SU-DHL-6 (cell line): ENCODE measurements around the gene L2HGDH.

Source experiments
- H2AFZ ChIP-seq: fragments of 200-600 bp; sonication (generic); 2 replicates; pipeline ENCODE4 v1.6.1; 2014; ENCODE audit warnings: low read depth, mild to moderate bottlenecking, moderate library complexity, mixed read lengths, antibody characterized with exemption, low read length; ENCODE audit not compliant: severe bottlenecking
- H3F3A ChIP-seq: fragments of 200-600 bp; shearing (Covaris generic); 2 replicates; pipeline ENCODE4 v1.6.0; 2016; ENCODE audit warnings: antibody characterized with exemption, mild to moderate bottlenecking; ENCODE audit not compliant: insufficient read depth
- H3K27ac ChIP-seq: fragments of 200-600 bp; sonication (generic); 2 replicates; pipeline ENCODE4 v1.5.1; 2016; ENCODE audit warnings: low read depth, mild to moderate bottlenecking, low read length, moderate library complexity, mixed read lengths
- H3K27me3 ChIP-seq: fragments of 200-600 bp; sonication (generic), shearing (Covaris generic); 2 replicates; pipeline ENCODE4 v1.6.0; 2014; ENCODE audit warnings: mild to moderate bottlenecking, low read length
- H3K36me3 ChIP-seq: fragments of 200-600 bp; sonication (generic); 2 replicates; pipeline ENCODE4 v1.6.1; 2014; ENCODE audit warnings: mild to moderate bottlenecking, low read length, mixed read lengths
- H3K4me2 ChIP-seq: fragments of 300-600, 200-600 bp; shearing (Covaris generic), sonication (generic); 2 replicates; pipeline ENCODE4 v1.6.0; 2014; ENCODE audit warnings: low read length, low read depth, mild to moderate bottlenecking; ENCODE audit not compliant: poor library complexity, severe bottlenecking
- H3K4me3 ChIP-seq: fragments of 200-600 bp; sonication (generic); 2 replicates; pipeline ENCODE4 v1.5.1; 2014; ENCODE audit warnings: antibody characterized with exemption, low read length, mild to moderate bottlenecking, mixed read lengths; ENCODE audit not compliant: insufficient read depth, poor library complexity, severe bottlenecking
- H3K79me2 ChIP-seq: fragments of 200-600 bp; sonication (generic); 2 replicates; pipeline ENCODE4 v1.6.1; 2014; ENCODE audit warnings: mild to moderate bottlenecking, low read length, moderate library complexity; ENCODE audit not compliant: insufficient read depth
- H3K9ac ChIP-seq: fragments of 200-600 bp; sonication (generic); 2 replicates; pipeline ENCODE4 v1.7.0; 2014; ENCODE audit warnings: mild to moderate bottlenecking, low read length
- H3K9me2 ChIP-seq: fragments of 200-600 bp; sonication (generic); replicated peaks from 2 replicates; pipeline ENCODE4 v1.6.1; 2014; ENCODE audit warnings: low read length; ENCODE audit not compliant: insufficient read depth
- H3K9me3 ChIP-seq: fragments of 200-600 bp; sonication (generic); 2 replicates; pipeline ENCODE4 v1.6.1; 2014; ENCODE audit warnings: low read length, mixed read lengths; ENCODE audit not compliant: insufficient read depth
- H4K20me1 ChIP-seq: fragments of 200-600 bp; sonication (generic); 2 replicates; pipeline ENCODE4 v1.6.1; 2014; ENCODE audit warnings: low read depth, mild to moderate bottlenecking, antibody characterized with exemption, low read length, moderate library complexity, mixed read lengths
- EZH2phosphoT487 ChIP-seq: fragments of 200-600 bp; sonication (generic), shearing (Covaris generic); conservative IDR thresholded peaks from 2 replicates; pipeline ENCODE4 v1.6.1; 2018; ENCODE audit warnings: mild to moderate bottlenecking, antibody characterized with exemption, low read length, moderate library complexity, mixed read lengths
- TF ChIP-seq, protein P1 (sequence below): fragments of 200-600 bp; sonication (generic); IDR thresholded peaks from one replicate; pipeline ENCODE4 v1.5.1; 2017; ENCODE audit warnings: antibody characterized with exemption, mild to moderate bottlenecking, low read length, moderate library complexity; ENCODE audit not compliant: insufficient read depth, poor library complexity, severe bottlenecking

Gene L2HGDH

DNA sequence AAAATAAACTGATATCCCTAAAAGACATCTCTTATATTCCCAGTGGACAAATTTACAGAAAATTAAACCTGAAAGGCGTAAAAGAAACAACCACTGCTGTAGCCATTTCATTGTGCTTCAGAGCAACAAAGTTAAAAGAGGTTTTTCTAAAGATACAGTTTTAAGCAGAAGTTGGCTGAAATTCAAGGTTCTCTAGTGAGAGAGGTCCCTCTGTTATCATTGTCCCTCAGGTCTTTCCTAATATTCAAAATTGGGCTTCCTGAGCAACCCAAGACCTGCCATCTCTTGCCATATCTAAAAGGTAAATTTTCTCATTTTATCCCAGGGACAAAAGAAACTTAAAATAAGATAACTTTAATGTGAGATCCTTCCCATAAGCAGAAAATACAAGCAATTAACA, 69.9 kb downstream of the L2HGDH start:
- no peak overlapping the region for H3K4me2 ChIP-seq
- no peaks in the 10 kb centered on the region for H4K20me1 ChIP-seq
- no peak overlapping the region for H2AFZ ChIP-seq
- H3K9me2 ChIP-seq = no peaks in the 10 kb centered on the region
- peaks cover 3% of the 10 kb centered on the region; the same call in 1 of the 2 replicates for H3K36me3 ChIP-seq
- peaks cover 16% of the 10 kb centered on the region; the same call in 1 of the 2 replicates for H3F3A ChIP-seq
- H3K27me3 ChIP-seq = no peaks in the 10 kb centered on the region
- H3K27ac ChIP-seq = no peak overlapping the region
- H3K79me2 ChIP-seq = no peaks in the 10 kb centered on the region
- no peaks in the 10 kb centered on the region for H3K9me3 ChIP-seq
- H3K4me3 ChIP-seq = no peak overlapping the region
- no peak for TF ChIP-seq EZH2phosphoT487
- TF ChIP-seq, protein P1, sequence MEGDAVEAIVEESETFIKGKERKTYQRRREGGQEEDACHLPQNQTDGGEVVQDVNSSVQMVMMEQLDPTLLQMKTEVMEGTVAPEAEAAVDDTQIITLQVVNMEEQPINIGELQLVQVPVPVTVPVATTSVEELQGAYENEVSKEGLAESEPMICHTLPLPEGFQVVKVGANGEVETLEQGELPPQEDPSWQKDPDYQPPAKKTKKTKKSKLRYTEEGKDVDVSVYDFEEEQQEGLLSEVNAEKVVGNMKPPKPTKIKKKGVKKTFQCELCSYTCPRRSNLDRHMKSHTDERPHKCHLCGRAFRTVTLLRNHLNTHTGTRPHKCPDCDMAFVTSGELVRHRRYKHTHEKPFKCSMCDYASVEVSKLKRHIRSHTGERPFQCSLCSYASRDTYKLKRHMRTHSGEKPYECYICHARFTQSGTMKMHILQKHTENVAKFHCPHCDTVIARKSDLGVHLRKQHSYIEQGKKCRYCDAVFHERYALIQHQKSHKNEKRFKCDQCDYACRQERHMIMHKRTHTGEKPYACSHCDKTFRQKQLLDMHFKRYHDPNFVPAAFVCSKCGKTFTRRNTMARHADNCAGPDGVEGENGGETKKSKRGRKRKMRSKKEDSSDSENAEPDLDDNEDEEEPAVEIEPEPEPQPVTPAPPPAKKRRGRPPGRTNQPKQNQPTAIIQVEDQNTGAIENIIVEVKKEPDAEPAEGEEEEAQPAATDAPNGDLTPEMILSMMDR = no peak
- H3K9ac ChIP-seq = no peak overlapping the region

DNA sequence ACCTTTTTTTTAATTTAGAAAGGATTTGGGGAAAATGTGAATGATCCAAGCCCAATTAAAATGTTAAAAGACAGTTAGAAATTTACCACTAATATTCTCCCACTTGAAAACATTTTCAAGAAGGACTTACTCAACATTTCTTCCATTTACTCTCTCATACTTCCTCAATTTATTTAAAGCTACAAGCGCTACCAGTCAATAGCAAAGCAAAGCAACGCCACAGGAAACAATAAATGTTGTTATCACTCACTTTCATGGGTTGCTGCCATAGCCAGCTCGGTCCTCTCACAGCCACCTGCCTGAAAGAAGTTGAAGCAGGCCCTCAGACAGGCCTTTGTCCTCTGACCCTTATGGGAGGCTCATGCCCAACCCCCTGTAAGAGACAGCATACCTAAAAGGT, 74.6 kb downstream of the L2HGDH start:
- H3K27me3 ChIP-seq = no peaks in the 10 kb centered on the region
- H3K4me2 ChIP-seq = no peak overlapping the region
- no peaks in the 10 kb centered on the region for H3K9me2 ChIP-seq
- no peaks in the 10 kb centered on the region for H4K20me1 ChIP-seq
- H3K4me3 ChIP-seq = no peak overlapping the region
- no peak overlapping the region for H3K9ac ChIP-seq
- no peak overlapping the region for H2AFZ ChIP-seq
- no peaks in the 10 kb centered on the region for H3K79me2 ChIP-seq
- H3K9me3 ChIP-seq = no peaks in the 10 kb centered on the region
- H3K27ac ChIP-seq = no peak overlapping the region
- no peaks in the 10 kb centered on the region for H3K36me3 ChIP-seq
- peaks cover 16% of the 10 kb centered on the region; the same call in 1 of the 2 replicates for H3F3A ChIP-seq
- TF ChIP-seq EZH2phosphoT487 = no peak
- TF ChIP-seq, protein P1 = no peak

DNA sequence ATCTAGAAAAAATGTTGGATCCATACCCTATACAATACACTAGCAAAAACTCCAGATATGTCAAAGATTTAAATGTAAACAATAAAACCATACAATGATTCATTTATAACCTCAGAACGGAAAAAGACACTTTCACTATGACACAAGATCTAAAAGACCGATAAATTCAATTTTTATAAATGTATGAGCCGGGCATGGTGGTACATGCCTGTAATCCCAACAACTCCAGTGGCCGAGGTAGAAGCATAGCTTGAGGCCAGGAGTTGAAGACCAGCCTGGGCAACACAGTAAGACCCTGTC, 78.1 kb downstream of the L2HGDH start:
- Histone ChIP-seq H3K9me3 (no peaks in the 10 kb centered on the region), H4K20me1 (no peaks in the 10 kb centered on the region; the same call in 1 of the 2 replicates), H3K9me2 (no peaks in the 10 kb centered on the region)

More for the DNA sequence above, 78.1 kb downstream of the L2HGDH start:
- no peak overlapping the region for H3K9ac ChIP-seq
- no peaks in the 10 kb centered on the region for H3K27me3 ChIP-seq
- H3K4me2 ChIP-seq = no peak overlapping the region
- H3F3A ChIP-seq = peaks cover 16% of the 10 kb centered on the region; the same call in 1 of the 2 replicates
- H3K4me3 ChIP-seq = no peak overlapping the region
- H3K27ac ChIP-seq = no peak overlapping the region
- no peaks in the 10 kb centered on the region for H3K36me3 ChIP-seq
- H2AFZ ChIP-seq = no peak overlapping the region
- no peak for TF ChIP-seq EZH2phosphoT487
- TF ChIP-seq, protein P1 = no peak
- H3K79me2 ChIP-seq = peaks cover 21% of the 10 kb centered on the region
